ENCODE results near the gene SLC8A3. TPM values are rescaled to one million over a fixed set of nuclear protein-coding genes. Genes with fewer than 3 reads are reported as not detected.

SLC8A3 gene
- total RNA-seq, 1 experiment from 2014 or later, result 0.13 TPM

- Histone ChIP-seq H3K27me3 (ENCODE audit: insufficient read depth, low read length) (no peaks in the 10 kb centered on the region), H2BK20ac (ENCODE audit: low read depth, low read length, poor library complexity, severe bottlenecking) (no peak overlapping the region), H3K23me2 (ENCODE audit: insufficient read length, low read depth, low read length, poor library complexity, severe bottlenecking) (no peaks in the 10 kb centered on the region), H3K79me1 (ENCODE audit: insufficient read depth, low read depth, low read length, poor library complexity, severe bottlenecking) (no peaks in the 10 kb centered on the region), H3K27ac (ENCODE audit: insufficient read length, low read depth, low read length) (no peak overlapping the region), H3K4me2 (ENCODE audit: insufficient read depth, insufficient read length, low read length) (no peak overlapping the region), H2BK5ac (ENCODE audit: insufficient read length, low read length) (no peak overlapping the region), H3K18ac (ENCODE audit: insufficient read length, low read depth, low read length) (no peak overlapping the region), H3K79me2 (ENCODE audit: insufficient read depth, low read length) (no peaks in the 10 kb centered on the region), H3K9me3 (ENCODE audit: control insufficient read depth, low read depth, low read length) (no peaks in the 10 kb centered on the region), H2BK15ac (ENCODE audit: low read depth, low read length) (no peak overlapping the region), H4K8ac (replicated peaks; ENCODE audit: insufficient read length, low read depth, low read length) (no peak overlapping the region), H3K14ac (ENCODE audit: insufficient read depth, low read length) (no peak overlapping the region), H2BK120ac (ENCODE audit: low read depth, low read length, poor library complexity, severe bottlenecking) (no peak overlapping the region), H3K4me1 (ENCODE audit: insufficient read depth, low read length) (no peaks in the 10 kb centered on the region; the same call in 1 of the 2 replicates), H4K91ac (ENCODE audit: insufficient read length, low read depth, low read length) (no peak overlapping the region), H3K56ac (ENCODE audit: insufficient read length, low read depth, low read length) (no peak overlapping the region), H2BK12ac (ENCODE audit: insufficient read length, low read depth, low read length) (no peak overlapping the region), H3K9ac (ENCODE audit: extremely low read depth, insufficient read length, low read length) (no peak overlapping the region), H3K23ac (ENCODE audit: insufficient read length, low read depth, low read length) (no peak overlapping the region), H2AFZ (ENCODE audit: low read length) (no peak overlapping the region), H3K4ac (ENCODE audit: low read depth, low read length) (no peak overlapping the region), H4K20me1 (ENCODE audit: control insufficient read depth, insufficient read depth, insufficient read length) (no peaks in the 10 kb centered on the region), H3T11ph (ENCODE audit: low read length) (no peak overlapping the region), H2AK5ac (ENCODE audit: insufficient read length, low read length) (no peak overlapping the region), H4K5ac (ENCODE audit: insufficient read length, low read depth, low read length) (no peak overlapping the region)
- Mint-ChIP-seq H3K4me3 (no peak overlapping the region), H3K4me1 (peaks cover 16 to 23% of the 10 kb centered on the region in 2 experiments), H3K36me3 (ENCODE audit: insufficient read depth in 1 of 3, low read depth in 3 of 3) (no peaks in the 10 kb centered on the region), H3K9me3 (no peaks in the 10 kb centered on the region), H3K27ac (no peak overlapping the region), H3K27me3 (ENCODE audit: low read depth) (peaks cover 4% of the 10 kb centered on the region; the same call in 1 of the 2 replicates)
- no peak for DNase-seq
- TF ChIP-seq, protein P1, sequence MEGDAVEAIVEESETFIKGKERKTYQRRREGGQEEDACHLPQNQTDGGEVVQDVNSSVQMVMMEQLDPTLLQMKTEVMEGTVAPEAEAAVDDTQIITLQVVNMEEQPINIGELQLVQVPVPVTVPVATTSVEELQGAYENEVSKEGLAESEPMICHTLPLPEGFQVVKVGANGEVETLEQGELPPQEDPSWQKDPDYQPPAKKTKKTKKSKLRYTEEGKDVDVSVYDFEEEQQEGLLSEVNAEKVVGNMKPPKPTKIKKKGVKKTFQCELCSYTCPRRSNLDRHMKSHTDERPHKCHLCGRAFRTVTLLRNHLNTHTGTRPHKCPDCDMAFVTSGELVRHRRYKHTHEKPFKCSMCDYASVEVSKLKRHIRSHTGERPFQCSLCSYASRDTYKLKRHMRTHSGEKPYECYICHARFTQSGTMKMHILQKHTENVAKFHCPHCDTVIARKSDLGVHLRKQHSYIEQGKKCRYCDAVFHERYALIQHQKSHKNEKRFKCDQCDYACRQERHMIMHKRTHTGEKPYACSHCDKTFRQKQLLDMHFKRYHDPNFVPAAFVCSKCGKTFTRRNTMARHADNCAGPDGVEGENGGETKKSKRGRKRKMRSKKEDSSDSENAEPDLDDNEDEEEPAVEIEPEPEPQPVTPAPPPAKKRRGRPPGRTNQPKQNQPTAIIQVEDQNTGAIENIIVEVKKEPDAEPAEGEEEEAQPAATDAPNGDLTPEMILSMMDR (conservative IDR thresholded peaks at IDR 0.05), result no peak
- WGBS (ENCODE audit: extremely low coverage, insufficient read length, low lambda C conversion rate), result no CpG with 5 or more reads among the region's 2 CpGs
Measured at GRCh38 chr14:70033561-70033960, 155.2 kb downstream of the SLC8A3 start.

All from H9 (cell line).